ENCODE results near the gene OR1F1. TPM values are rescaled to one million over a fixed set of nuclear protein-coding genes. Genes with fewer than 3 reads are reported as not detected.

The OR1F1 gene
- total and polyA plus RNA-seq, 9 of the 15 experiments (the other 6 are each of a cell fraction or from before 2014, with no cell fraction given): 0.15 to 0.61 (median 0.35) TPM; not detected in 3

DNA sequence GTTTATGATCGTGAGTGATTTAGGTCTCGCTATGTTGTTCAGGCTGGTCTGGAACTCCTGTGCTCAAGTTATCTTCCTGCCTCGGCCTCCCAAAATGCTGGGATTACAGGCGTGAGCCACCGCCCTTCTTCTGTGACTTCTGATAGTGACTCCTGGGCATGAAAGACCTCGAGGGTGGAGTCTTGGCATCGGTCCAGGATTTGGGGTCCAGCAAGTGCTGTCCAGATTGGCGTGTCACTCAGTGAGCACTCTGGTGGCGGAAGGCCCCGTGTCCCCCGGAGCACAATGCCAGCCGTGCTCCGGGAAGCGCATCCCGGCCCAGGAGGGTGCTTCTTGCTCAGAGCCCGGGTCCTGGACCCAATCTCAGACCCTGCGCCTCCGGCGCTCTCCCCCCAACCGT lies 6.8 kb downstream of the OR1F1 start (continued):
- TF ChIP-seq SIN3A (IDR thresholded peaks at IDR 0.05; ENCODE audit: borderline replicate concordance in 2 of 2, control insufficient read depth in 1 of 2, low read depth in 2 of 2, low read length in 2 of 2) (no peak), ETV5 (CRISPR knock-in tag; IDR thresholded peaks at IDR 0.05; ENCODE audit: low read depth) (no peak), ARID1B (IDR thresholded peaks at IDR 0.05) (peak; percentile 84), MAFF (IDR thresholded peaks at IDR 0.05; ENCODE audit: low read length) (no peak), EP300 (IDR thresholded peaks at IDR 0.05; ENCODE audit: low read length) (no peak), YY1 (IDR thresholded peaks at IDR 0.05; ENCODE audit: borderline replicate concordance in 1 of 3, control insufficient read depth in 1 of 3, extremely low read depth in 1 of 3, insufficient read depth in 3 of 3, insufficient read length in 1 of 3, insufficient replicate concordance in 2 of 3, low read depth in 1 of 3, low read length in 2 of 3) (no peak), ZNF589 (CRISPR knock-in tag; IDR thresholded peaks at IDR 0.05; ENCODE audit: low read depth) (no peak), TFAM (CRISPR knock-in tag; conservative IDR thresholded peaks at IDR 0.05) (no peak), ZNF584 (CRISPR knock-in tag; IDR thresholded peaks at IDR 0.05; ENCODE audit: low read depth) (no peak), DPF2 (IDR thresholded peaks at IDR 0.05) (peak; percentile 61), NCOA6 (IDR thresholded peaks at IDR 0.05) (no peak), PHTF2 (CRISPR knock-in tag; IDR thresholded peaks at IDR 0.05) (no peak), HLTF (IDR thresholded peaks at IDR 0.05) (no peak), SIX5 (IDR thresholded peaks at IDR 0.05; ENCODE audit: borderline replicate concordance in 1 of 2, insufficient read depth in 1 of 2, low read depth in 1 of 2, low read length in 2 of 2) (no peak)
- TF ChIP-seq, protein P1, sequence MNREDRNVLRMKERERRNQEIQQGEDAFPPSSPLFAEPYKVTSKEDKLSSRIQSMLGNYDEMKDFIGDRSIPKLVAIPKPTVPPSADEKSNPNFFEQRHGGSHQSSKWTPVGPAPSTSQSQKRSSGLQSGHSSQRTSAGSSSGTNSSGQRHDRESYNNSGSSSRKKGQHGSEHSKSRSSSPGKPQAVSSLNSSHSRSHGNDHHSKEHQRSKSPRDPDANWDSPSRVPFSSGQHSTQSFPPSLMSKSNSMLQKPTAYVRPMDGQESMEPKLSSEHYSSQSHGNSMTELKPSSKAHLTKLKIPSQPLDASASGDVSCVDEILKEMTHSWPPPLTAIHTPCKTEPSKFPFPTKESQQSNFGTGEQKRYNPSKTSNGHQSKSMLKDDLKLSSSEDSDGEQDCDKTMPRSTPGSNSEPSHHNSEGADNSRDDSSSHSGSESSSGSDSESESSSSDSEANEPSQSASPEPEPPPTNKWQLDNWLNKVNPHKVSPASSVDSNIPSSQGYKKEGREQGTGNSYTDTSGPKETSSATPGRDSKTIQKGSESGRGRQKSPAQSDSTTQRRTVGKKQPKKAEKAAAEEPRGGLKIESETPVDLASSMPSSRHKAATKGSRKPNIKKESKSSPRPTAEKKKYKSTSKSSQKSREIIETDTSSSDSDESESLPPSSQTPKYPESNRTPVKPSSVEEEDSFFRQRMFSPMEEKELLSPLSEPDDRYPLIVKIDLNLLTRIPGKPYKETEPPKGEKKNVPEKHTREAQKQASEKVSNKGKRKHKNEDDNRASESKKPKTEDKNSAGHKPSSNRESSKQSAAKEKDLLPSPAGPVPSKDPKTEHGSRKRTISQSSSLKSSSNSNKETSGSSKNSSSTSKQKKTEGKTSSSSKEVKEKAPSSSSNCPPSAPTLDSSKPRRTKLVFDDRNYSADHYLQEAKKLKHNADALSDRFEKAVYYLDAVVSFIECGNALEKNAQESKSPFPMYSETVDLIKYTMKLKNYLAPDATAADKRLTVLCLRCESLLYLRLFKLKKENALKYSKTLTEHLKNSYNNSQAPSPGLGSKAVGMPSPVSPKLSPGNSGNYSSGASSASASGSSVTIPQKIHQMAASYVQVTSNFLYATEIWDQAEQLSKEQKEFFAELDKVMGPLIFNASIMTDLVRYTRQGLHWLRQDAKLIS (CRISPR knock-in tag; IDR thresholded peaks at IDR 0.05): no peak
- TF ChIP-seq, protein P2, sequence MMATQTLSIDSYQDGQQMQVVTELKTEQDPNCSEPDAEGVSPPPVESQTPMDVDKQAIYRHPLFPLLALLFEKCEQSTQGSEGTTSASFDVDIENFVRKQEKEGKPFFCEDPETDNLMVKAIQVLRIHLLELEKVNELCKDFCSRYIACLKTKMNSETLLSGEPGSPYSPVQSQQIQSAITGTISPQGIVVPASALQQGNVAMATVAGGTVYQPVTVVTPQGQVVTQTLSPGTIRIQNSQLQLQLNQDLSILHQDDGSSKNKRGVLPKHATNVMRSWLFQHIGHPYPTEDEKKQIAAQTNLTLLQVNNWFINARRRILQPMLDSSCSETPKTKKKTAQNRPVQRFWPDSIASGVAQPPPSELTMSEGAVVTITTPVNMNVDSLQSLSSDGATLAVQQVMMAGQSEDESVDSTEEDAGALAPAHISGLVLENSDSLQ (IDR thresholded peaks at IDR 0.05): peak; percentile 75
- TF ChIP-seq, protein P3, sequence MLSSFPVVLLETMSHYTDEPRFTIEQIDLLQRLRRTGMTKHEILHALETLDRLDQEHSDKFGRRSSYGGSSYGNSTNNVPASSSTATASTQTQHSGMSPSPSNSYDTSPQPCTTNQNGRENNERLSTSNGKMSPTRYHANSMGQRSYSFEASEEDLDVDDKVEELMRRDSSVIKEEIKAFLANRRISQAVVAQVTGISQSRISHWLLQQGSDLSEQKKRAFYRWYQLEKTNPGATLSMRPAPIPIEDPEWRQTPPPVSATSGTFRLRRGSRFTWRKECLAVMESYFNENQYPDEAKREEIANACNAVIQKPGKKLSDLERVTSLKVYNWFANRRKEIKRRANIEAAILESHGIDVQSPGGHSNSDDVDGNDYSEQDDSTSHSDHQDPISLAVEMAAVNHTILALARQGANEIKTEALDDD (IDR thresholded peaks at IDR 0.05): no peak
- TF ChIP-seq, protein P4, sequence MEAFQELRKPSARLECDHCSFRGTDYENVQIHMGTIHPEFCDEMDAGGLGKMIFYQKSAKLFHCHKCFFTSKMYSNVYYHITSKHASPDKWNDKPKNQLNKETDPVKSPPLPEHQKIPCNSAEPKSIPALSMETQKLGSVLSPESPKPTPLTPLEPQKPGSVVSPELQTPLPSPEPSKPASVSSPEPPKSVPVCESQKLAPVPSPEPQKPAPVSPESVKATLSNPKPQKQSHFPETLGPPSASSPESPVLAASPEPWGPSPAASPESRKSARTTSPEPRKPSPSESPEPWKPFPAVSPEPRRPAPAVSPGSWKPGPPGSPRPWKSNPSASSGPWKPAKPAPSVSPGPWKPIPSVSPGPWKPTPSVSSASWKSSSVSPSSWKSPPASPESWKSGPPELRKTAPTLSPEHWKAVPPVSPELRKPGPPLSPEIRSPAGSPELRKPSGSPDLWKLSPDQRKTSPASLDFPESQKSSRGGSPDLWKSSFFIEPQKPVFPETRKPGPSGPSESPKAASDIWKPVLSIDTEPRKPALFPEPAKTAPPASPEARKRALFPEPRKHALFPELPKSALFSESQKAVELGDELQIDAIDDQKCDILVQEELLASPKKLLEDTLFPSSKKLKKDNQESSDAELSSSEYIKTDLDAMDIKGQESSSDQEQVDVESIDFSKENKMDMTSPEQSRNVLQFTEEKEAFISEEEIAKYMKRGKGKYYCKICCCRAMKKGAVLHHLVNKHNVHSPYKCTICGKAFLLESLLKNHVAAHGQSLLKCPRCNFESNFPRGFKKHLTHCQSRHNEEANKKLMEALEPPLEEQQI (IDR thresholded peaks at IDR 0.05): no peak
- TF ChIP-seq, protein P5, sequence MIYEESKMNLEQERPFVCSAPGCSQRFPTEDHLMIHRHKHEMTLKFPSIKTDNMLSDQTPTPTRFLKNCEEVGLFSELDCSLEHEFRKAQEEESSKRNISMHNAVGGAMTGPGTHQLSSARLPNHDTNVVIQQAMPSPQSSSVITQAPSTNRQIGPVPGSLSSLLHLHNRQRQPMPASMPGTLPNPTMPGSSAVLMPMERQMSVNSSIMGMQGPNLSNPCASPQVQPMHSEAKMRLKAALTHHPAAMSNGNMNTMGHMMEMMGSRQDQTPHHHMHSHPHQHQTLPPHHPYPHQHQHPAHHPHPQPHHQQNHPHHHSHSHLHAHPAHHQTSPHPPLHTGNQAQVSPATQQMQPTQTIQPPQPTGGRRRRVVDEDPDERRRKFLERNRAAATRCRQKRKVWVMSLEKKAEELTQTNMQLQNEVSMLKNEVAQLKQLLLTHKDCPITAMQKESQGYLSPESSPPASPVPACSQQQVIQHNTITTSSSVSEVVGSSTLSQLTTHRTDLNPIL (CRISPR knock-in tag; IDR thresholded peaks at IDR 0.05): no peak
